GM19397 (cell line): Measurements from ENCODE around the gene EXOSC9.
A peak's percentile ranks its signal among the peaks of the same experiment; 100 is the strongest.

Experiments used
- ATAC-seq: cut with Tn5 transposase; IDR thresholded peaks from one replicate; pipeline ENCODE4 v1.9.1; 2021; ENCODE audit warnings: mild to moderate bottlenecking, moderate library complexity; ENCODE audit not compliant: unreplicated experiment

The EXOSC9 gene

DNA sequence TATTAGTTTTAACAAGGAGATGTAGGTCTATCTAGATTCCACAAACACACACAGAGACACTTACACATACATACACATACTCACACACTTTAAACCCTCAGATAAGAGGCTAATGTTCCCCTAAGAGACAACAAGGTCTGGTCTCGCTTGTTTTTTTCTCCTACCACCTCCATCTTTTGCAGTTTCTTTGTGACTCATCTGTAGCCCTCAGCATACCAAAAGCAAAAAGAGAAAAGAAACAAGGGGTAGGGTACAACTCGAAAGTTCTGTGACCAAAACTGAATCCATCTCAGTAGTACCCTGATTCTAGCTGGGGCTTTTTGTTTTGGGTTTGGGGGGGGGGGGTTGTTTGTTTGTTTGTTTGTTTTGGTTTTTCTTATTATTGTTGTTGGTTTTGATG is 12.2 kb upstream of the EXOSC9 start:
- no peak for ATAC-seq

GRCh38 chr4:121789455-121789854 is 11.7 kb upstream of the EXOSC9 start:
- no peak for ATAC-seq

- no peak for ATAC-seq
These were observed 10.9 kb upstream of the EXOSC9 start for GRCh38 chr4:121789960-121790829.

- no peak for ATAC-seq
These were observed 10.1 kb upstream of the EXOSC9 start for GRCh38 chr4:121790976-121791375.

- no peak for ATAC-seq
These were observed 9.6 kb upstream of the EXOSC9 start for GRCh38 chr4:121791481-121791880.

DNA sequence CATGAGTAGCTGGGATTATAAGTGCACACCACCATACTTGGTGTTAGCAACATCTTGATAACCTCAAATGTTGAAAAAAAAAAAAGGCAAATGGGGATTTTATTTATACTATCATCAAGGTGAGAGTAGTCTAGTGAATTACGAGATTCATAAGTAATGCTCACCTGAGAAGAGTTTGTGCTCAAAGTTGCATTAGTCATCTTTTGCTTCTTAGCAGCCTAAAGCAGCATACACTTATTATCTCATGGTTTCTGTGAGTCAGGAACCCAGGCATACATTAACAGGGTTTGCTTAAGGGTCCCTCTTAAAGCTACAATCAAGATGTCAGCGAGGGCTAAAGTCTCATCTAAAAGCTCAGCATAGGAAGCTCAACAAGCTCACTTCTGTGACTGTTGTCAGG is 8.2 kb upstream of the EXOSC9 start:
- no peak for ATAC-seq

DNA sequence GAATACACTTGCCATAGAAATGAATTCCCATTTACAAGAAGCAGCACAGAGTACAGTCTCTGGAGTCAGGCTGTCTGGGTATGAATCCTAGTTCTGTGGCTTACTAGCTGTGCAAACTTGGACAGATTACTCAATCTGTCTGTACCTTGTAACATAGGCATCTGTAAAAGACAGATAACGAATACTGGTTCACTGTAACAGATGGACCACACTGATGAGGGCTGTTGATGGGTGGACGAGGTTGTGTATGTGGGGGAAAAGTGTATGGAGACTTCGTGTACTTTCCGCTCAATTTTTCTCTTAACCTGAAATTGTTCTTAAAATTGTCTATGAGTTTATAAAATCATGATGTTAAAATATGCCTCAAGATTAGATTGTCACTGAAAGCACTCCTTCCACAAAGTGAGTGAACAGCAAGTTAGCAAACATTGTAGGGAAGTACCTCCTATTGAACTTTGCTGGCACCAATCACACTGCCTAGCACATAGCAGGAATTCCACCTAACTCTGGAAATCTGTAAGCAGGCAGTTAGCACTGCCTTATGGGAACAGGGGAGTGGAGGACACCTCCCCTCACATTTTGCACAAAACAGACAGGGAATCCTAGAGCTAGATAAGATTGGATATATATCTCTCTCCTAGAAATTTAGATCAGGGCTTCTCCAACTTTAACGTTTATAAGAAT is 6.5 kb upstream of the EXOSC9 start:
- no peak for ATAC-seq

DNA sequence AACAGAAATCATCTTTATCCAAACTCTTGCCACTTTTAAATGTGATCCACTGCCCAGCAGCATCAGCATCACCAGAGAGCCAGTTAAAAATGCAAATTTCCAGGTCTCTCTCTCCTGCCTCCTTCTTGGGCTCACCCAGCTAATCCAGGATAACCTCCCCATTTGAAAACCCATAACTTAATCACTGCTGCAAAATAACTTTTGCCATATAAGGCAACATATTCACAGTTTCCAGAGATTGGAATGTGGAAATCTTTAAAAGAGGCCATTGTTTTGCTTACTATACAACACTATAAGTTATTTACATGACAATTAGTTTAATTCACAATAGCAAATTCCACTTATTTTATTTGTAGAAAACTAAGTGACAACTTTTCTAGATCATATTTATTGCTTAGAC is 4.8 kb upstream of the EXOSC9 start:
- ATAC-seq, result no peak

- no peak for ATAC-seq
These were observed 1.8 kb upstream of the EXOSC9 start for GRCh38 chr4:121799208-121799823.

DNA sequence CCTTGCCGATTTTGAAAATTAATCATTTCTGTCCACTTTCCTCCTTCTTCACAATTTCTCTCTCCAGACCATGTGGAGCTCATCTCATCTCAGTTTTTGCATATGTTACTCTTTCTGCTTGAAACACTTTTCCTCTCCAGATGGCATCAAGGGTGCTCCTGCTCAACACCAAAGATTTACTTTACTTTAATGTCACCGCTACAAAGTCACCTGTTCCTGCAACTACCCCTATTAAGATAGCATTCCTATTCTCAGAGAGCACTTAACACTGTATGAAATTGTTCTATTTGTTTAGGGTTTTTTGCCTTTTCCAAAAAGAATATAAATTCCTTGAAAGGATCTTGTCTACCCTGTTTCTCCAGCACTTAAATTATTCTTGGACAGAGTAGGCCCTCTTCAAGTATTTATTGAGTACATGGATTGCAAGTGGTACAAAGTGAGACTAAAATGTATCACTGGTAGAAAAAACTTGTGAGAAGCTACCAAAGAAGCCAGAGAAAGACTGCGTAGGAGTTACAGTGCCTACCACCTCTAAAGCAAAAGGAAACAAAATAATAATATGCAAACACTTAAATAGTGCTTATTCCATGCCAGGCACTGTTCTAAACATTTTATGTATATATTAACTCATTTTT is 1.1 kb upstream of the EXOSC9 start:
- ATAC-seq, result no peak

GRCh38 chr4:121800638-121800960 is 524 bp upstream of the EXOSC9 start:
- ATAC-seq, result peak; percentile 17

DNA sequence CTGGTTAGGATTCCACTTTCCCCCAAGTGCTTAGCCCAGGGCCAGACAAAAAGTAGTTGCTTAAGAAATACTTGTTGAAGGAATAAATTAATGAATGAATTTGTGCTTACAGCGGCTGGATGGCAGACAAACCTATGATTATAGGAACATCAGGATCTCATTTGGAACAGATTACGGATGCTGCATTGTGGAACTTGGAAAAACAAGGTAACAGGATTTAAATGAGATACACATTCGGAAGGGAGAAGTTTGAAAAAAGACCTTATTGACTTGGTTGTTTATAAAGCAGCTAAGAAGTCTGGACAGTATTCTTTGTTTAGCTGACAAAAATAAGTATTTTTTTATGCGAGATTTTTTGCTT is 572 bp downstream of the EXOSC9 start:
- ATAC-seq, result no peak

- no peak for ATAC-seq
These were observed 5.3 kb downstream of the EXOSC9 start for GRCh38 chr4:121806411-121806810.

DNA sequence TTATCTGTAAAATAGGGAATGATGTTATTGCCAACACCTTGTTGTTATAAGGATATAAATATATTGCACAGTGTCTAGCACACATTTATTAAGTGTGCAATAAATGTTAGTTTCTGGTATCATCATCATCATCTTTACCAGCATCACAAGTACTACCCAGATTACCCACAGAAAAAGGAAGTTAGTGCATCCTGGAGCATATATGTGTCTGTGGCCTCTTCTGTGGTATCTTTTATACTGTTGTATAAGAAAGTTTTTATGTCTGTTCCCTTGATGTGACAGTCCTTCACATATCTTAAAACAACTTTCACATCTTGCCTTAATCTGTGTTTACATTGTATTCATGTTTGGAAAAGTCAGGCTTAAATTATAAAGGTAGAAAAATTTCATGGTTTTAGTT is 10.0 kb downstream of the EXOSC9 start:
- no peak for ATAC-seq

GRCh38 chr4:121814756-121815155 is 13.6 kb downstream of the EXOSC9 start:
- no peak for ATAC-seq

GRCh38 chr4:121817006-121817405 is 15.9 kb downstream of the EXOSC9 start:
- ATAC-seq, result no peak

- no peak for ATAC-seq
These were observed 16.6 kb downstream of the EXOSC9 start for GRCh38 chr4:121817701-121818100.

- ATAC-seq, result no peak
These were observed 17.1 kb downstream of the EXOSC9 start for GRCh38 chr4:121818215-121818614.

DNA sequence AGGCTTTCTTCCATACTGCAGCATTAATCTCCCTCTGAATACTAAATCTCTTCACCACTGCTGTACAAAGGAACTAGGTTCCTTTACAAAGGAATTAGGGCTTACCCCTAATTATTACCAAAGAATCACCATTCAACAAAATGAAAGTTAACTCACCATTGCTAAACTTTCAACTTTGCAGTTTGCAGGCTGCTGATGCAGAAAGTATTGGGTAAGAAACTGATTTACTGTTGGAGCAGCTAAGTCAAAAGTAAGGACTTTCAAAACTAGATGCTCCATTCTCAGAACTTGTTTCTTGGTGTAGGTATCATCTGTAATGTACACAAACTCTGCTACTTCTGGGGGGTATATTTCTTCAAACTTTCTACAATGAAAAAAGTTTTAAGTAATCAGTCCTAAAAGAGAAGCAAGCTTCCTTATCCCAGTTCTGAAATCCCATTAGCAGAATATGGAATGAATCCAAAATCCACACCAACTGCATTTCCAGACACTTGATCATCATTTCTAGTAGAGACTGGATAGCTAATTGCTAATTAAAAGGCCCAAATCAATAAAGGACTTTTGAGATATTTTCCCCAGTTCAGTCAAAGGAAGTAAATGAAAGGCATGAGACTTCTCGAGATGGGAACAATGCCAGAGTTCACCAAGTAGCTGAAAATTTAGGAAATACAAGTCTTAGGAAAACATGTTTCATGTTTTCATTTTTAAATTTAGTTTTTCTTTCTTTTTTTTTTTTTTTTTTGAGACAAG is 18.3 kb downstream of the EXOSC9 start:
- ATAC-seq, result no peak

DNA sequence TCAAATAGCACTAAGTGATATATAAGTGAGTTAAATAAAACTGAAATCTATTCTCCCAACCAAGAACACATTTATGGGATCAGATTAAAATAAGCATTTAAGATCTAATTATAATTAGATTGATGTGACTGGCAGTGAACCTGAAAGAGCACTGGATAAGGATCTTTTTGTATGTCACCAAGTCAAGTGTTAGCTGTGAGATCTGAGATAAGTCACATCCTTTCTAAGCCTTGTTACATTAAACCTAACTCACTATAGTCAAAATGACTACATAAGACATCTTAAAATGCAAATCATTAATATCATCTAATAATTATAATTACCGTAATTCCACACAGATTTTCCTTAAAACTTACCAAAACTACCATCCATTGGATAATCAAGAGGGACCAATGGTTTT is 20.9 kb downstream of the EXOSC9 start:
- no peak for ATAC-seq
